Astrocyte (in vitro differentiated cells and primary cell): Measurements from ENCODE around the gene DNAJC7.

ENCODE experiments used
- EZH2 ChIP-seq: IDR thresholded peaks from 2 replicates; pipeline ENCODE4 v1.6.1; 2012; ENCODE audit warnings: mild to moderate bottlenecking, low read length, inconsistent platforms; ENCODE audit not compliant: insufficient read depth
- TF ChIP-seq, protein P1 (sequence below): IDR thresholded peaks from 2 replicates; pipeline ENCODE4 v1.5.1; 2011; ENCODE audit warnings: low read depth, mild to moderate bottlenecking, inconsistent platforms, low read length, moderate library complexity; ENCODE audit not compliant: insufficient read depth

DNA sequence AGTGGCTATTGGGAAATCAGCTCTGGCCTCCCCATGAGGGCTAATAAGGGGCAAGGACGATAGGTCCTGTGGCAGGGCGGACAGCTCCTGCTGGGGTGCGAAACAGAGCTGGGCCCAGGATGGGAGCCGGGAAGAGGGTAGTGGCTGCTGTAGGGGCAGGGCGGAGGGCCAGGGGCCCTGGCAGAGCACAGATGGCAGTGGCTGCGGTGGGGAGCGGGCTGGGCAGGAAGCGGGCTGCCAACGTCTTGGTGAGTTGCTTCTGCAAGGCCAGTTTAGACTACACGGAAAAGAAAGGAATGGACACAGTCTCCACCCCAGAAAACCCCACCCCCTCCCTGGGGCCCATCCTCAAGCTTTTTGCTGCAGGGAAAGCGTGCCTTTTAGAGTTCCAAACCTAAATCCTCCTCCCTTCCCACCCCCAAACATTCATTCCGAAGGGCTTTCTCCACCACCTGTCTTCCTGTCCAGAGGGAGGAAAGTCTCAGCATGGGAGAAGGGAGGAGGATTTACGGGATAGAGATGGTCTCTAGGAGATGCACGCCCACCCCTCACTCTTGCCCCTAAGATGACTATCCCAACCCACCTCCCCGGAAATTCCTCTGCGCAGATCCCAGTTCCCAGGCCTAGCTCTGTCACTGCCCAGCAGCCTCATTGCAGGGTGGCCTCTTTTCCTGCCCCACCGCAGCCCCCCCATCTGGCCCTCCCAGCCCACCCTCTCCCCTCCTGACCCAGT, 9.8 kb upstream of the DNAJC7 start:
- TF ChIP-seq, protein P1, sequence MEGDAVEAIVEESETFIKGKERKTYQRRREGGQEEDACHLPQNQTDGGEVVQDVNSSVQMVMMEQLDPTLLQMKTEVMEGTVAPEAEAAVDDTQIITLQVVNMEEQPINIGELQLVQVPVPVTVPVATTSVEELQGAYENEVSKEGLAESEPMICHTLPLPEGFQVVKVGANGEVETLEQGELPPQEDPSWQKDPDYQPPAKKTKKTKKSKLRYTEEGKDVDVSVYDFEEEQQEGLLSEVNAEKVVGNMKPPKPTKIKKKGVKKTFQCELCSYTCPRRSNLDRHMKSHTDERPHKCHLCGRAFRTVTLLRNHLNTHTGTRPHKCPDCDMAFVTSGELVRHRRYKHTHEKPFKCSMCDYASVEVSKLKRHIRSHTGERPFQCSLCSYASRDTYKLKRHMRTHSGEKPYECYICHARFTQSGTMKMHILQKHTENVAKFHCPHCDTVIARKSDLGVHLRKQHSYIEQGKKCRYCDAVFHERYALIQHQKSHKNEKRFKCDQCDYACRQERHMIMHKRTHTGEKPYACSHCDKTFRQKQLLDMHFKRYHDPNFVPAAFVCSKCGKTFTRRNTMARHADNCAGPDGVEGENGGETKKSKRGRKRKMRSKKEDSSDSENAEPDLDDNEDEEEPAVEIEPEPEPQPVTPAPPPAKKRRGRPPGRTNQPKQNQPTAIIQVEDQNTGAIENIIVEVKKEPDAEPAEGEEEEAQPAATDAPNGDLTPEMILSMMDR, result no peak
- TF ChIP-seq EZH2, result no peak
